Ishikawa (cell line): ENCODE data around the gene LAS1L.

ENCODE experiments used
- CEBPB ChIP-seq: IDR thresholded peaks from 2 replicates; pipeline ENCODE4 v1.6.1; 2012
- CREB1 ChIP-seq: IDR thresholded peaks from 2 replicates; pipeline ENCODE4 v1.6.1; 2012; ENCODE audit warnings: low read depth
- EGR1 ChIP-seq: IDR thresholded peaks from 2 replicates; pipeline ENCODE4 v1.6.1; 2012
- EP300 ChIP-seq: IDR thresholded peaks from 2 replicates; pipeline ENCODE4 v1.6.1; 2012; ENCODE audit warnings: borderline replicate concordance
- FOXM1 ChIP-seq: IDR thresholded peaks from 2 replicates; pipeline ENCODE4 v1.6.1; 2012; ENCODE audit warnings: low read depth, borderline replicate concordance
- MAX ChIP-seq: IDR thresholded peaks from 2 replicates; pipeline ENCODE4 v1.6.1; 2012
- NFIC ChIP-seq: IDR thresholded peaks from 2 replicates; pipeline ENCODE4 v1.6.1; 2012
- RAD21 ChIP-seq: IDR thresholded peaks from 2 replicates; pipeline ENCODE4 v1.6.1; 2012; ENCODE audit warnings: low read depth
- REST ChIP-seq: IDR thresholded peaks from 2 replicates; pipeline ENCODE4 v1.6.1; 2012; ENCODE audit warnings: low read depth, mild to moderate bottlenecking
- TAF1 ChIP-seq: IDR thresholded peaks from 2 replicates; pipeline ENCODE4 v1.6.1; 2012; ENCODE audit warnings: low read depth, mild to moderate bottlenecking
- TCF12 ChIP-seq: IDR thresholded peaks from 2 replicates; pipeline ENCODE4 v1.6.1; 2012; ENCODE audit warnings: low read depth
- TEAD4 ChIP-seq: IDR thresholded peaks from 2 replicates; pipeline ENCODE4 v1.6.1; 2012
- USF1 ChIP-seq: IDR thresholded peaks from 2 replicates; pipeline ENCODE4 v1.6.1; 2012
- YY1 ChIP-seq: IDR thresholded peaks from 2 replicates; pipeline ENCODE4 v1.6.1; 2012; ENCODE audit warnings: low read depth
- ZBTB7A ChIP-seq: IDR thresholded peaks from 2 replicates; pipeline ENCODE4 v1.6.1; 2012; ENCODE audit warnings: low read depth

LAS1L gene

GRCh38 chrX:65528705-65529340, 5.8 kb downstream of the LAS1L start:
- TF ChIP-seq RAD21 (peak; percentile 61), MAX (no peak)

- TF ChIP-seq MAX, result no peak
- no peak for TF ChIP-seq TAF1
- no peak for TF ChIP-seq EP300
- no peak for TF ChIP-seq TCF12
- no peak for TF ChIP-seq EGR1
- no peak for TF ChIP-seq TEAD4
- no peak for TF ChIP-seq REST
- no peak for TF ChIP-seq USF1
- no peak for TF ChIP-seq ZBTB7A
Measured at GRCh38 chrX:65528293-65528692, 6.3 kb downstream of the LAS1L start.

GRCh38 chrX:65524139-65524538, 10.4 kb downstream of the LAS1L start:
- no peak for TF ChIP-seq NFIC
- TF ChIP-seq FOXM1, result no peak
- TF ChIP-seq TCF12, result no peak
- TF ChIP-seq EGR1, result no peak
- TF ChIP-seq ZBTB7A, result no peak
- TF ChIP-seq EP300, result no peak
- no peak for TF ChIP-seq RAD21
- TF ChIP-seq REST, result no peak
- no peak for TF ChIP-seq USF1
- no peak for TF ChIP-seq CEBPB
- no peak for TF ChIP-seq MAX
- TF ChIP-seq CREB1, result no peak
- TF ChIP-seq YY1, result no peak
- no peak for TF ChIP-seq TAF1
- TF ChIP-seq TEAD4, result no peak

- TF ChIP-seq ZBTB7A (no peak), RAD21 (no peak)
Measured at GRCh38 chrX:65522739-65523372, 11.7 kb downstream of the LAS1L start.

- TF ChIP-seq YY1, result no peak
- no peak for TF ChIP-seq EGR1
- no peak for TF ChIP-seq CEBPB
- TF ChIP-seq FOXM1, result no peak
- no peak for TF ChIP-seq MAX
- TF ChIP-seq NFIC, result no peak
- TF ChIP-seq ZBTB7A, result no peak
Measured at GRCh38 chrX:65517923-65518322, 16.7 kb downstream of the LAS1L start.

GRCh38 chrX:65516756-65517155, 17.8 kb downstream of the LAS1L start:
- no peak for TF ChIP-seq EP300
- TF ChIP-seq EGR1, result no peak
- TF ChIP-seq FOXM1, result no peak
- TF ChIP-seq MAX, result no peak
- no peak for TF ChIP-seq CREB1
- no peak for TF ChIP-seq TCF12
- no peak for TF ChIP-seq REST
- no peak for TF ChIP-seq TAF1
- TF ChIP-seq NFIC, result no peak
- TF ChIP-seq YY1, result no peak
